Choroid plexus epithelial cell (primary cell): ENCODE data around the gene ZNF197.

Experiments used
- DNase-seq: peaks from one replicate; pipeline ENCODE4 v3.0.0-alpha.2; 2010; ENCODE audit warnings: low read depth
- H3K4me3 ChIP-seq: 2 replicates; pipeline ENCODE4 v1.5.1; 2011; ENCODE audit warnings: low read depth, mild to moderate bottlenecking, control low read depth, low read length, moderate library complexity
- CTCF ChIP-seq: conservative IDR thresholded peaks from 2 replicates; pipeline ENCODE4 v1.5.1; 2011; ENCODE audit warnings: low read depth, mild to moderate bottlenecking, control low read depth, inconsistent platforms, low read length, moderate library complexity

The ZNF197 gene

GRCh38 chr3:44648564-44649229, 23.9 kb downstream of the ZNF197 start, which contains the start of gene ZNF35:
Gene ZNF35, plus strand, starts transcription at chr3:44648732. Its CDS starts 2,336 bp downstream, at chr3:44651068.
- no peak for TF ChIP-seq CTCF
- peak; percentile 93 for DNase-seq
- H3K4me3 ChIP-seq, result peak within 1 kb of the TSS; percentile 93

GRCh38 chr3:44649709-44650108, 24.9 kb downstream of the ZNF197 start:
- H3K4me3 ChIP-seq, result no peak overlapping the region
- DNase-seq, result no peak
- TF ChIP-seq CTCF, result no peak

GRCh38 chr3:44654039-44654438, 29.2 kb downstream of the ZNF197 start:
- DNase-seq, result no peak

GRCh38 chr3:44659015-44659414, 34.2 kb downstream of the ZNF197 start:
- no peak for TF ChIP-seq CTCF
- H3K4me3 ChIP-seq, result no peak overlapping the region
- DNase-seq, result no peak

More at GRCh38 chr3:44654039-44654438, 29.2 kb downstream of the ZNF197 start:
- TF ChIP-seq CTCF, result no peak
- no peak overlapping the region for H3K4me3 ChIP-seq

- H3K4me3 ChIP-seq, result no peak overlapping the region
- no peak for TF ChIP-seq CTCF
- DNase-seq, result no peak
These were observed 34.6 kb downstream of the ZNF197 start for GRCh38 chr3:44659434-44659833.

GRCh38 chr3:44661189-44661588, 36.4 kb downstream of the ZNF197 start:
- no peak overlapping the region for H3K4me3 ChIP-seq
- TF ChIP-seq CTCF, result peak; percentile 28
- no peak for DNase-seq

GRCh38 chr3:44665173-44665572, 40.3 kb downstream of the ZNF197 start:
- no peak for DNase-seq
- TF ChIP-seq CTCF, result no peak
- no peak overlapping the region for H3K4me3 ChIP-seq
